NCI-H1930 (cell line): Measurements from ENCODE around the gene TOMM5.

Source experiments
- DNase-seq, 2 experiments: peaks; one replicate each; lab custom pipeline; 2025; lab: John Stamatoyannopoulos, UW

The TOMM5 gene

GRCh38 chr9:37592108-37592951 lies at the start of gene TOMM5:
Gene TOMM5 (minus strand): TSS chr9:37592597. CDS start chr9:37592532, 65 bp downstream.
- DNase-seq, result peak; percentile 89 to 90

DNA sequence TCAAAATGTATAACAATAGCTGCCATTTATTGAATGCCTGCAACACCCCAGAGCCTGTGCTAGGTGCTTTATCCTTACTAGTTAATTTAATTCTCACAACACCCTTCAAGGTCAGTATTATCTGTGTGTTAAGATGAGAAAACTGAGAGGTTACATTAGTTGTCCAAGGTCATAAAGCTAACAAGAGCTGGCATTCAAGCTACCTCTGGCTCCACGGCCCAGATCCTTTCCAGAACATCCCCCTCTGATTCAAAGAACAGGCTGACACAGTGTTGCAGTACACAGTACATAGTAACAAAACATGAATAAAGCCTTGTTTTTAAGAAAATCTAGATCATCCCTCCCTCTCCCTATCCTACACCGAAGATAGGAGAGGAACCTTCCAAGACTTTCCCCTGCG lies 48.9 kb upstream of the TOMM5 start:
- no peak for DNase-seq

- DNase-seq, result no peak
Measured at GRCh38 chr9:37640246-37640645, 47.8 kb upstream of the TOMM5 start.

DNA sequence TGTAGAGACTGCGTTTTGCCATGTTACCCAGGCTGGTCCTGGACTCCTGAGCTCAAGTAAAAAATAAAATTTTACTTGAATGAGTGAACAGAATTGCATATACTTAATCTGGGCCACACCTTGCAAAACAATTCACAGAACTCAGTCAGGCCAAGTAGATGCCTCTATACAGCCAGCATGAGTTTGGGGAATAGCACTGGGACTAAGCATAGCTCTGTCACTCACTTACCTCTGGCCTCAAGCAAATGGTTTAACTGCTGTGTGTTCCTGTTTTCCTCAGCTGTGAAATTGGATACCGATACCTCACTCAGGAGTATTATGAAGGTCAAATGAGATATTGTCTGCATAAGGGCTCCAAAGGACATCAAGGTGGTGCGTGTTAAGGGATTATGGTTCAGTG lies 47.4 kb upstream of the TOMM5 start:
- no peak for DNase-seq

DNA sequence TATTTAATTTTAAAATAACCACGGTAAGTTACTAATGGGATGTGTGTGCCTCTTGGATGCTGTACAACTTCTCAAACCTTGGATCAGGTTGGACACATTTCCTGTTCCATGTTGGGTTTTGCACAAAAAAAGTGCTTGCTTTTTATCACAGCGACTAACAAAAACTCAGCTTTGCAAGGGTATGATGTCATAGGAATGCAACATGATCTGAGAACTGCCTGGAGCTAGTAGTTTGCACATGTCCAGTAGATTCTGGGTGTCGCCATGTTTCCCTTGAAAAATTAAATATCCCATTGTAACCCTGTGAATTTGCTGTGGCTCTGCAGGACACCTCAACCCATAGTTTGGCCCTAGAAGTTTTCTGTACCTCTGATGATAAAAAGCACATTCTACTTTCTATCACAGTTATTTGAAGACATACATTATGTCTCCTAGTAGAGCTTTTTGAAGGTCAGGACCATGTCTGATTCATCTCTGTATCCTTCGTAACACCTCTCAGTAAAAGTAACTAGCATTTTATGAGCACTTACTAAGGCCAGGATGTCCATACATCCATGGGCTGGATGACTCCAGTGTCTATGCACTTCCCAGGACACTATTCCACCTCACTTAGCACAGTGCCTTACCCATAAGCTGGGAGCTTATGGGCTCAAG lies 46.8 kb upstream of the TOMM5 start:
- no peak for DNase-seq

DNA sequence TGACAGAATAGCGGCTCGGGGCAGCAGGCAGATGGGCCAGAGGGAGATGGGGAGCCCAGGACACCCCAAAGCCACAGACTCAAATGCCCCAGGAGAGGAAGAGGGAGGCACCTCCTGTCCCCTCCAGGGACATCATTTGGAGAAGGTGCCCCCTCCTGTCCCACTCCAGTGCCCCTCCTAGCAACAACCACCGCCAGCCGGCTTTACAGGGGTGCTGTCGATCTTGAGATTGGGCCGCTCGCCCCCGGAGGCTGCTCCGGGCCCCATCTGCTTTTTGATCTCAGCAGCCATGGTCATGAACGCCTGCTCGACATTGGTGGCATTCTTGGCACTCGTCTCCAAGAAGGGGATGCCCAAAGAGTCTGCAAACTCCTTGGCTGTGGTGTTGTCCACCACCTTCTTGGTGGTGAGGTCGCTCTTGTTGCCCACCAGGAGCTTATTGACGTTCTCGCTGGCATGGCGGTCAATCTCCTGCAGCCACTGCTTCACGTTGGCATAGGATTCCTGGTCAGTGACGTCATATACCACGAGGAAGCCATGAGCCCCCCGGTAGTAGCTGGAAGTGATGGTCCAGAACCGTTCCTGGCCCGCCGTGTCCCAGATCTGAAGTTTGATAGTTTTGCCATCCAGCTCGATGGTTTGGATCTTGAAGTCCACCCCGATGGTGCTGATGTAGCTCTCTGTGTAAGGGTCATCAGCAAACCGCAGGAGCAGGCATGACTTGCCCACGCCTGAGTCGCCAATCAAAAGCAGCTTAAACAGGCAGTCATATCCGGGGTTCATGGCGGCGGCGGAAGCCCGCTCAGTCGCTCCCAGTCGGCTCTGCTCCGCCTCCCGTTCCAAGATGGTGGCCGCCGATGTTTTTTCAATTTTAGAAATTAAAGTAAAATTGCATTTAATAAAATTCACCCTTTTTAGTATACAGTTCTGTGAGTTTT lies 44.4 kb upstream of the TOMM5 start:
- no peak for DNase-seq

DNA sequence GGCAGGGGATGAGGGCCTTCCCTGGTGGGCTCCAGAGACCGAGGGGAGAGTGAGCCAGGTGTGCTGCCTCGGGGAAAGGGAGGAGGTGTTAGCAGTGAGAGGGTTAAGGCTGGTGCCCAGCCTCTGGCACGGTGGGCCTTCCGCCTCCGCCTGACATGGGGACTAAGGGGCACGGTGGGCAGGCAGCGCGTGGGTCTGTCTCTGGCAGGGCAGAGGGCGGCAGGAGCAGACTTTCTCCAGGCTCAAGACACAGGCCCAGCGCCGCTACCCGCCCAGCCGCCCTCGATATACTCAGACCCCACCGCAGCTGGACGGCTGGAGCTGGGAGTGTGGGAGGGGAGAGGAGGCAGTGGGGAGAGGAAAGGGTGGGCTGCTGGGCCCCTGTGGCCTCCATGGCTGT lies 43.4 kb upstream of the TOMM5 start:
- no peak for DNase-seq

DNA sequence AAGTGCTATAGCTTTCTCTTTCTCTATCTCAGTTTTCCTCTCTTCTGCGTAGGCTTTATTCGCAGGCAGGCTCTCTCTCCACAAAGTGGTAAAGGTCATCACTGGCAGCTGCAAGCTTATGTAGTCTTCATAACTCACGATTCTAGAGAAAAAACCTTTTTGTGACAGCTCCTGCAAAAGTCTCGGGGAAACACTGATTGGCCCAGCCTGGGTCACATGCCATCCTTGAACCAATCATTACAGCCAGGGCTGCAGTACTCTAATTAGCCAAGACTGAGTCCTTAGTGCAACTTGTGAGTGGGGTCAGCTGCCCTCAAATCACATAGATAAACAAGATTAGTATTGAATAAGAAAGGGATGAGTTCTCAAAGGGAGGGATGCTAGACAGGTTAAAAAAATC lies 40.1 kb upstream of the TOMM5 start:
- no peak for DNase-seq

DNA sequence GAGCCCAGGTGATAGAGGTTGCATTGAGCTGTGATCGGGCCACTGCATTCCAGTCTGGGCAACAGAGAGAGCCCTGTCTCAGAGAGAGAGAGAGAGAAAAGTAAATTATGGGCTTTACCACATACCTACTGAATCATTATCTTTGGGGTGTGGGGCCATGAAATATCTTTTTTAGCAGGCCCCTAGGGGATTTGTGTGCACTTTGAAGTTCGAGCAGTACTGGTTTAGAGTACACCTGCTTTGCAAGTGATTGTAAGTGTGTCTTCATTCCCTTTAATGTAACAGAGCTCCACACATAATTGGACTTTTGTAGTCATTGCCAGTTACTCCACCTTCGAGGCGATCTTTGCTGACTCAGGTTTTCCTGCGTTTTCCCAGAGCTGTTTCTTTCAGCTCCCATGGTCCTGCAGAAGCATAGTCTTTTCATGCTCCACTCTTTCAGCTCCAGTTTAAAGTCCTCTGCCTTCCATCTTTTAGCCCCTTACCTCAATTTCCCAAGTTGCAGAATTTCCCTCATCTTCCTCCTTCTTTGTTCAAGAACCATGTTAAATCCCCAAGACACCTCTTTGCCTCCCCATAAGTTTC lies 34.4 kb upstream of the TOMM5 start:
- DNase-seq, result no peak

DNA sequence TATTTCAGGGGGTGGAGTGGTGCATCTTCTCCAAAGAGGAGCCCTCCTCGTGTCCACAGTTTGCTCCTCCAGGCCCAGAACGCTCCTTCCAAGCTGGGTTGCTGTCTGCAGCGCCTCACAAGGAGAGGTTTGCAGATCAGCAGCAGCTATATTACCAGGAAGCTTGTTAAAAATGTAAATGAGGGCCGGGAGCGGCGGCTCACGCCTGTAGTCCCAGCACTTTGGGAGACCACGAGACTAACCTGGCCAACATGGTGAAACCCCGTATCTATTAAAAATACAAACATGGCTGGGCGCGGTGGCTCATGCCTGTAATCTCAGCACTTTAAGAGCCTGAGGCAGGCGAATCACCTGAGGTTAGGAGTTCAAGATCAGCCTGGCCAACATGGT lies 33.4 kb upstream of the TOMM5 start:
- DNase-seq, result no peak

DNA sequence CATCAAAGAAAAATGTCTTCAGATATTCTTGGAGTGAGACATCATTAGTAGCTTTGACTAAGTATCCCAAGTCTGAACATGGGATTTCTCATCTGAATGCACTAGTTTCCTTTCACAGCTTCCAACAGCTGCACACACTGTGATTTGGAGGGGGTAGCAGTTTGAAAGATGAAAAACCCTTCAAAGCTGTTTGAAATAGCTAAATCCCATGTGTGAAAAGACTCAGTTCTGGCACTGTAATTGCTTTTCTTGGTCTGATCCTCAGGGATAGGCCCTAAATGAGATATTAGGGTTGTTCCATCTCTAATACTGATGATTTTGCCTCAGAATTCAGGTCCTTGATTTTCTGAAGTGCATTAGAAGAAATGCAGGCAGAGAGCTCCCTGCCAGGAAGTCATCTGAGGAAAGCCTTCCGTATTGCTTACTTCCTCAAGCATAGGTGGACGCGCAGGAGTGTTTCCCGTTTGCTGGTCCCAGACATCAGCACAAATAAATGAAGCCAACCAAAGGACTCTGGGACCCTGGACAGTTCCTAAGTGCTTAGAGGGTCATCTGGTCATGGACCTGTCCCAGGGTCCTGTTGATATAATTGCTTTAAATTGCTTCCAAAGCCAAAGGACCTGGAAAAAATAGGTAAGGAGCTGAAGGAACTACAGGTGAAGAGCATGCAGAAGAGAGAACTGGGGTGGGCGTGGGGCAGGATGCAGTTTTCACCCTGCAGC lies 32.8 kb upstream of the TOMM5 start:
- no peak for DNase-seq

- DNase-seq, result no peak
Measured at GRCh38 chr9:37624073-37624472, 31.7 kb upstream of the TOMM5 start.

DNA sequence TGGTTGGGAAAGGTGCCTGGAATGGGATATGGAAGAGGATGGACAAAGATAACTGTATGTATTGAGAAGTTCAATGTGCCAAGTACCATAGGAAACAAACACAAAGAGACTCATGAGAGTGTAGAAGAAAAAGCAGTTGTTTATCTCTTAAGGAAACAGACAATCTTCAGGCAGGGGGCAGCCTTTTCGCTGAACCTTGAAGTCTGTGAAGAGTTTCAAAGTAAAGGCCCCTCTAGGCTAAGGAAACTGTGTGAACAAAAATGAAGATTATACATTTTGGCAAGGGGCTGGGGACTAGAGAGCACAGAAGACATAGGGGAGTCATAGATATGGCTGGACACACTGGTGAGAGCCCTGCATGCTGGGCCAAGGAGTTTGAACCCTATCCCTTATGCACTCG lies 30.9 kb upstream of the TOMM5 start:
- DNase-seq, result no peak

DNA sequence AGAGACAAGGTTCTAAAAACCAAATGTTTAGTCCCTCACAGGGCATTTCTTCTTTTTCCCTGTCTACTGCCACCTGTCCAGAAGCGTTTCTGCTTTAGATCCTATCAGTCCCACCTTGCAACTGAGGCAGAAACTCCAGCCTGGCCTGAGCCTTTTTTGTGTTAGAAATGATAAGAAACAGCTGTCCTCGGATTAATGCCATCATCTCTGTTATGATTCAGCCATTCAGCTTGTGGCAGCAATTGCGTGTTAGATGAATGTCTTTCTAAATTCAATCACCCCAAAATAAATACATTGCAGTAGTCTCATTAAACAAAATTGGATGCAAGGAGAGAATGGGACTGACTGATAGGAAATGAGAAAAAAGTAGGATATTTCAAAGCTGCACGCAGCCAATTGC lies 30.1 kb upstream of the TOMM5 start:
- DNase-seq, result no peak

- no peak for DNase-seq
Measured at GRCh38 chr9:37621273-37622121, 29.1 kb upstream of the TOMM5 start.

DNA sequence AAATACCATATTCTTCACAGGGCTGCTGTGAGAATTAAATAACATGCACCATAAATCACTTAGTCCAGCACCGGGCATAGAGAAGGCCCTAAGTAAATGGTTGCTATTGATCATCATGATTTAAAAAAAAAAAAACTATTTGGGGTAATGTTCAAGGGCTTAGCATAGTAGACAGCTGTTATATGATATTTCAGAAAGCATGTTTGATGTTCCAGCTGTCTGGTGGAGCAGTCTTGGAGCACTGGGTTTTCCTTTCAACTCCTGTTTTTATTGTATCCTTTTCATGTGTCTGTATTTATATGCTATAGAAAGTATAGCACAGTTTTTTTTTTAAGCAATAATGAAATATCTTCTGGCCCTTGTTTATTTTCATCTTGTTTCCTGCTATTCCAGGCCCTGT lies 28.0 kb upstream of the TOMM5 start:
- no peak for DNase-seq

- DNase-seq, result no peak
Measured at GRCh38 chr9:37619806-37620205, 27.4 kb upstream of the TOMM5 start.

DNA sequence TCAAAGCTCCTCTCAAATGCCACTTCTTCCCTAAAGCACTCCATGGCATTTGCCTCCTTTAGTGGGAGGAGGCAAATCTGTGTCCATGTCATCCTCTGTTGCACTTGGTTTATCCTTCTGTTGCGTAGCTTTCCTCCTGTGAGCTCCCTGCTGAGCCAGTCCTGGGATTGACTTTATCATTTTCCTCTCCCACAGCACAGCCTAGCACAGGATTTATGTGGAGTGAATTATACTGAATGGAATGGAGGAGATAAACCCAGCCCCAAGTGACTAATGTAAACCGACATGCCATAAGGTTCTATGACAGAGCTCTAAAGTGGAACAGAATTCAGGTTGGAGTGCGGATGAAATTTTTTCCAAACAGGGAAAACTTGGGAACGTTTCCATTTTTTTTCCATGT lies 26.4 kb upstream of the TOMM5 start:
- no peak for DNase-seq

GRCh38 chr9:37617832-37618231 lies 25.4 kb upstream of the TOMM5 start:
- DNase-seq, result no peak

DNA sequence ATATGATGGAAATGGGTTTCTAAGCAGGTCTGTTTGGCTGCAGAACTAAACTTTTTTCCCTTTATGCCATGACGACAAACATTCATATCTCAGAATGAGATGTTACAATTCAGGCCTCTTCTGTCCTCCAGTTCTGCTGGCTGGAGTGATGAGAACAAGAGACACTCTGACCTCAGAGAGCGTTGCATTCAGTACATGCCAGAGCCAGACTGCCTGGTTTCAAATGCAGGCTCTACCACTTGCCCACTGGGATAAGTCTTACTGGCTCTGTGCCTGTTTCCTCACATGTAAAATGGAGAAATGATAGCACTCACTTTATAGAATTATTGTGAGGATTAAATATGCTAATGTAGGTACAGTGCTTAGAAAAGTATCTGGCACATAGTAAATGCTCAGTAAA lies 24.8 kb upstream of the TOMM5 start:
- DNase-seq, result no peak

DNA sequence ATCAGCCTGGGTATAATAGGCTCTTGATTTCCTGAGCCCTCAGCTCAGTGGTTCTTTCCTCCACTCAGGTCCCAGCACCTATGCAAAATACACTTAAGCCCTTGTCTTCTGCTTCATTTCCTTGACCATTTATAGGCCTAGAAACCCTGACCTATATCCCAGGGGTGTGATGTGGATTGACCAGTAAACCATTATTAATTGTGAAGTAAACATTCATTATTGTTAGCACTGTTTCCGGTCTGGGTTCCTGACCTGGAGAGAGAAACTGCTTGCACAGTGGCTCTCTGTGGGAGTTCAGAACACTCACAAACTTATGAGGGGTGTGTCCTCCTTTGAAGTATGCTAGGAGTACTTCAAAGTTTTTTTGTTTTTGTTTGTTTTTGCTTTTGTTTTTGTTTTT lies 19.6 kb upstream of the TOMM5 start:
- no peak for DNase-seq
